Mucosa of descending colon (tissue), 3 donors: Measurements from ENCODE around the gene CIAO2A. TPM values are rescaled to one million over a fixed set of nuclear protein-coding genes. Genes with fewer than 3 reads are reported as not detected.

ENCODE experiments used
- ATAC-seq: fragments of 200-7000 bp; cut with Tn5 transposase; one replicate; pipeline ENCODE4 v1.9.1; 2020; ENCODE audit warnings: mild to moderate bottlenecking, moderate library complexity
- DNase-seq, 3 donors: peaks; one replicate each; pipeline ENCODE4 v3.0.0-alpha.2; 2020
- H3K36me3 ChIP-seq: fragments of 200-600 bp; one replicate; pipeline ENCODE4 v1.8.0; 2021; ENCODE audit warnings: low read depth, mild to moderate bottlenecking
- H3K4me1 ChIP-seq: fragments of 200-600 bp; one replicate; pipeline ENCODE4 v1.8.0; 2021; ENCODE audit warnings: low read depth, mild to moderate bottlenecking
- H3K4me3 ChIP-seq: fragments of 200-600 bp; one replicate; pipeline ENCODE4 v1.8.0; 2021; ENCODE audit warnings: mild to moderate bottlenecking
- H3K9me3 ChIP-seq: fragments of 200-600 bp; one replicate; pipeline ENCODE4 v1.8.0; 2021; ENCODE audit warnings: mild to moderate bottlenecking
- CTCF ChIP-seq: fragments of 200-600 bp; IDR thresholded peaks from one replicate; pipeline ENCODE4 v1.8.0; 2022; ENCODE audit warnings: antibody characterized with exemption, mild to moderate bottlenecking
- intact Hi-C, 2 donors: fragments of 100-400 bp; cut with DNase I in 1 of 2; cut with micrococcal nuclease in 1 of 2; formaldehyde crosslinking; loops; one replicate each; pipeline versions ENCODE4 v1.11.0 to v1.11.1; 2022; cut with DNase I, micrococcal nuclease
- total RNA-seq, 3 donors: library from RNA; stranded (reverse); fragmentation: NEBNext Ultra II Directional in 2 of 3; extraction: Animal tissue kit (Norgen Biotek cat#: 25700) in 2 of 3; gene quantifications; one replicate each; pipeline versions ENCODE4 v1.2.1 to v1.2.4, GENCODE V29; 2021 to 2023
- donor health status: DM: no; HTN: no; CAD: no; lungs with moderate emphysema.
- donor health status: DM: no; HTN: no; CAD: no.
- donor health status: DM: no; HTN: yes; CAD: no.

CIAO2A gene
- total RNA-seq, 3 donors from 2014 or later, result 49.7 to 94.5 (median 78.9) TPM

DNA sequence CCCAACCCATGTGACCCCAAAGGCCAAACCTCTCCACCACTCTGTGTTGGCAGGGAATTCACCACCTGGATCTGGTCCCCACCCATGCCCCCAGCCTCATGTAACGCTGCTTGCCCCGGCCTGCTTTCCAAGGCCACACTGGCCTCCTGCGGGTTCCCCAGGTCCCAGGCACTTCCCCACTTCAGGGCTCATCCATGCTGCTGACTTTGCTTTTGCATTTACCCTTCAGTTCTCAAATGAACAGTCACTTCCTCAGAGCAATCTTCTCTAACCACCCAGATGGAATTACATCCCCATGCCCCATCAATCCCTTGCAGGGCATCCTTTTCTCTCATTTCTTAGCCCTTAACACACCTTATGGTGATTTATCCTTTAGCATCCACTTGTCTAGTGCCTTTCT is 56.5 kb downstream of the CIAO2A start:
- ATAC-seq (no peak), DNase-seq (no peak)
- no peaks in the 10 kb centered on the region for H3K4me1 ChIP-seq
- TF ChIP-seq CTCF, result no peak
- H3K4me3 ChIP-seq, result no peak overlapping the region
- H3K9me3 ChIP-seq, result no peaks in the 10 kb centered on the region
- no peaks in the 10 kb centered on the region for H3K36me3 ChIP-seq
- intact Hi-C loops, result no loop called here

DNA sequence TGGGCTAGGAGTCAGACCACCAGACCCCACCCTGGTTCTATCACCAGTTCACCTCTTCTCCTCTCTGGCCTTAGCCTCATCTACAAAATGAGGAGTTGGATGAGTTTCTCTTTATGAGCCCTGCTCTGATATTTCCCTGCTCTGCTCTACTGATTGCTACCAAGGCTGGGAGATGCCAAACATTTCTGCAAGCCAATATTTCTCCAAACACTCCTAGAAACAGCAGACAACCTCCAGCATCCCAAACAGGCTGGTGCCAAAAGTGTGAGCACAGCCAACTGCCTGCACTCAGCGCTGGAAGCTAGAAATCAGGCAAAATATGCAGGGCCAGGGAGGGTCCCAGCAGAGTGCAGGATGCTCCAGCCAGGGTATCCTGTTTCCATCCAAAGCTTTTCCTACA is 58.1 kb downstream of the CIAO2A start:
- H3K4me1 ChIP-seq, result no peaks in the 10 kb centered on the region

GRCh38 chr15:64034519-64034918 is 59.1 kb downstream of the CIAO2A start:
- no peak for ATAC-seq
- H3K36me3 ChIP-seq, result no peaks in the 10 kb centered on the region
- H3K4me1 ChIP-seq, result no peaks in the 10 kb centered on the region
- TF ChIP-seq CTCF, result no peak
- intact Hi-C loops, result no loop called here
- no peaks in the 10 kb centered on the region for H3K9me3 ChIP-seq
- H3K4me3 ChIP-seq, result no peak overlapping the region
- DNase-seq, result no peak

More for the DNA sequence above, 58.1 kb downstream of the CIAO2A start:
- TF ChIP-seq CTCF, result no peak
- intact Hi-C loops, result no loop called here
- H3K9me3 ChIP-seq, result no peaks in the 10 kb centered on the region
- ATAC-seq (no peak), DNase-seq (no peak)
- no peak overlapping the region for H3K4me3 ChIP-seq
- no peaks in the 10 kb centered on the region for H3K36me3 ChIP-seq

GRCh38 chr15:64032329-64032728 is 61.3 kb downstream of the CIAO2A start:
- TF ChIP-seq CTCF, result no peak
- intact Hi-C loops, result no loop called here
- peaks cover 9% of the 10 kb centered on the region for H3K4me1 ChIP-seq
- no peaks in the 10 kb centered on the region for H3K9me3 ChIP-seq
- H3K4me3 ChIP-seq, result no peak overlapping the region
- DNase-seq (no peak), ATAC-seq (no peak)
- H3K36me3 ChIP-seq, result no peaks in the 10 kb centered on the region

GRCh38 chr15:64030123-64030522 is 63.5 kb downstream of the CIAO2A start:
- ATAC-seq, result no peak

More at GRCh38 chr15:64030123-64030522, 63.5 kb downstream of the CIAO2A start:
- H3K36me3 ChIP-seq, result no peaks in the 10 kb centered on the region
- H3K4me1 ChIP-seq, result peaks cover 19% of the 10 kb centered on the region
- no peak for DNase-seq
- intact Hi-C loops, result no loop called here
- no peak overlapping the region for H3K4me3 ChIP-seq
- TF ChIP-seq CTCF, result no peak
- no peaks in the 10 kb centered on the region for H3K9me3 ChIP-seq
